ENCODE results near the gene CPEB4. TPM values are rescaled to one million over a fixed set of nuclear protein-coding genes. Genes with fewer than 3 reads are reported as not detected.

CPEB4 gene
- total RNA-seq, 2 donors from 2014 or later: 13.3 to 15.6 TPM

- H3K9me3 Mint-ChIP-seq: no peaks in the 10 kb centered on the region
- H3K27me3 Mint-ChIP-seq: no peaks in the 10 kb centered on the region
- peaks cover 7% of the 10 kb centered on the region for H3K4me1 Mint-ChIP-seq
- peaks cover 94% of the 10 kb centered on the region for H3K36me3 Mint-ChIP-seq (ENCODE audit: low read depth)
- no peak overlapping the region for H3K4me3 Mint-ChIP-seq
- ATAC-seq (replicated peaks): no peak
- no peak overlapping the region for H3K27ac Mint-ChIP-seq
Measured at GRCh38 chr5:173950829-173951228, 62.7 kb downstream of the CPEB4 start.

GRCh38 chr5:173953528-173954090 lies 65.5 kb downstream of the CPEB4 start:
- Mint-ChIP-seq H3K27ac (no peak overlapping the region), H3K36me3 (ENCODE audit: low read depth) (peaks cover 75% of the 10 kb centered on the region), H3K4me3 (no peak overlapping the region), H3K9me3 (no peaks in the 10 kb centered on the region), H3K27me3 (no peaks in the 10 kb centered on the region), H3K4me1 (no peaks in the 10 kb centered on the region)
- no peak for ATAC-seq (replicated peaks)

GRCh38 chr5:173954671-173955521 lies 66.7 kb downstream of the CPEB4 start:
- no peak for ATAC-seq (replicated peaks)
- no peaks in the 10 kb centered on the region for H3K4me1 Mint-ChIP-seq
- H3K27ac Mint-ChIP-seq: no peak overlapping the region
- no peaks in the 10 kb centered on the region for H3K9me3 Mint-ChIP-seq
- no peak overlapping the region for H3K4me3 Mint-ChIP-seq
- peaks cover 64% of the 10 kb centered on the region for H3K36me3 Mint-ChIP-seq (ENCODE audit: low read depth)
- H3K27me3 Mint-ChIP-seq: no peaks in the 10 kb centered on the region

GRCh38 chr5:173960986-173961385 lies 72.8 kb downstream of the CPEB4 start:
- no peaks in the 10 kb centered on the region for H3K27me3 Mint-ChIP-seq
- H3K4me1 Mint-ChIP-seq: no peaks in the 10 kb centered on the region
- peaks cover 15% of the 10 kb centered on the region for H3K36me3 Mint-ChIP-seq (ENCODE audit: low read depth)
- H3K27ac Mint-ChIP-seq: no peak overlapping the region
- no peaks in the 10 kb centered on the region for H3K9me3 Mint-ChIP-seq
- no peak overlapping the region for H3K4me3 Mint-ChIP-seq
- no peak for ATAC-seq (replicated peaks)

GRCh38 chr5:173961418-173961817 lies 73.3 kb downstream of the CPEB4 start:
- H3K36me3 Mint-ChIP-seq (ENCODE audit: low read depth): peaks cover 11% of the 10 kb centered on the region
- H3K4me1 Mint-ChIP-seq: no peaks in the 10 kb centered on the region
- no peak for ATAC-seq (replicated peaks)
- H3K27ac Mint-ChIP-seq: no peak overlapping the region
- no peaks in the 10 kb centered on the region for H3K9me3 Mint-ChIP-seq
- H3K27me3 Mint-ChIP-seq: no peaks in the 10 kb centered on the region
- no peak overlapping the region for H3K4me3 Mint-ChIP-seq

GRCh38 chr5:173962436-173962972 lies 74.4 kb downstream of the CPEB4 start:
- Mint-ChIP-seq H3K9me3 (no peaks in the 10 kb centered on the region), H3K27me3 (no peaks in the 10 kb centered on the region), H3K4me1 (no peaks in the 10 kb centered on the region), H3K36me3 (ENCODE audit: low read depth) (peaks cover 8% of the 10 kb centered on the region), H3K4me3 (no peak overlapping the region), H3K27ac (no peak overlapping the region)
- ATAC-seq (replicated peaks): no peak

- no peaks in the 10 kb centered on the region for H3K4me1 Mint-ChIP-seq
Measured at GRCh38 chr5:173963182-173963838, 75.2 kb downstream of the CPEB4 start.

GRCh38 chr5:173963867-173964441 lies 75.8 kb downstream of the CPEB4 start:
- Mint-ChIP-seq H3K27ac (no peak overlapping the region), H3K4me1 (no peaks in the 10 kb centered on the region), H3K27me3 (no peaks in the 10 kb centered on the region), H3K36me3 (ENCODE audit: low read depth) (peaks cover 8% of the 10 kb centered on the region), H3K4me3 (no peak overlapping the region), H3K9me3 (no peaks in the 10 kb centered on the region)
- ATAC-seq (replicated peaks): no peak

More at GRCh38 chr5:173963182-173963838, 75.2 kb downstream of the CPEB4 start:
- Mint-ChIP-seq H3K36me3 (ENCODE audit: low read depth) (peaks cover 8% of the 10 kb centered on the region), H3K27ac (no peak overlapping the region), H3K27me3 (no peaks in the 10 kb centered on the region), H3K4me3 (no peak overlapping the region), H3K9me3 (no peaks in the 10 kb centered on the region)
- ATAC-seq (replicated peaks): no peak

- Mint-ChIP-seq H3K4me1 (no peaks in the 10 kb centered on the region), H3K36me3 (ENCODE audit: low read depth) (peaks cover 8% of the 10 kb centered on the region), H3K27ac (peak overlapping the region; percentile 25), H3K4me3 (no peak overlapping the region), H3K9me3 (no peaks in the 10 kb centered on the region), H3K27me3 (no peaks in the 10 kb centered on the region)
- no peak for ATAC-seq (replicated peaks)
Measured at GRCh38 chr5:173964506-173964905, 76.4 kb downstream of the CPEB4 start.

GRCh38 chr5:173967241-173967640 lies 79.1 kb downstream of the CPEB4 start:
- Mint-ChIP-seq H3K36me3 (ENCODE audit: low read depth) (no peaks in the 10 kb centered on the region), H3K27ac (no peak overlapping the region), H3K9me3 (no peaks in the 10 kb centered on the region), H3K4me3 (no peak overlapping the region), H3K27me3 (peaks cover 8% of the 10 kb centered on the region), H3K4me1 (no peaks in the 10 kb centered on the region)
- ATAC-seq (replicated peaks): no peak

- H3K27me3 Mint-ChIP-seq: peaks cover 8% of the 10 kb centered on the region
- H3K36me3 Mint-ChIP-seq (ENCODE audit: low read depth): no peaks in the 10 kb centered on the region
- no peak overlapping the region for H3K27ac Mint-ChIP-seq
- H3K4me1 Mint-ChIP-seq: no peaks in the 10 kb centered on the region
- no peak for ATAC-seq (replicated peaks)
- H3K9me3 Mint-ChIP-seq: no peaks in the 10 kb centered on the region
- no peak overlapping the region for H3K4me3 Mint-ChIP-seq
Measured at GRCh38 chr5:173968154-173968797, 80.1 kb downstream of the CPEB4 start.

- H3K9me3 Mint-ChIP-seq: no peaks in the 10 kb centered on the region
- H3K27me3 Mint-ChIP-seq: peaks cover 8% of the 10 kb centered on the region
- no peak for ATAC-seq (replicated peaks)
- H3K27ac Mint-ChIP-seq: no peak overlapping the region
- no peak overlapping the region for H3K4me3 Mint-ChIP-seq
- H3K4me1 Mint-ChIP-seq: peaks cover 3% of the 10 kb centered on the region
- no peaks in the 10 kb centered on the region for H3K36me3 Mint-ChIP-seq (ENCODE audit: low read depth)
Measured at GRCh38 chr5:173969167-173970049, 81.3 kb downstream of the CPEB4 start.

GRCh38 chr5:173970878-173971650 lies 82.9 kb downstream of the CPEB4 start:
- no peak for ATAC-seq (replicated peaks)
- peaks cover 3% of the 10 kb centered on the region for H3K4me1 Mint-ChIP-seq
- H3K9me3 Mint-ChIP-seq: no peaks in the 10 kb centered on the region
- H3K27ac Mint-ChIP-seq: no peak overlapping the region
- H3K4me3 Mint-ChIP-seq: no peak overlapping the region
- H3K27me3 Mint-ChIP-seq: peaks cover 8% of the 10 kb centered on the region
- H3K36me3 Mint-ChIP-seq (ENCODE audit: low read depth): no peaks in the 10 kb centered on the region
